ENCODE data around the gene SACM1L. TPM values are rescaled to one million over a fixed set of nuclear protein-coding genes. Genes with fewer than 3 reads are reported as not detected.
"Not testable (repeated sequence)": the region's sequence is repeated elsewhere in the genome, so short reads cannot be mapped to it uniquely, and the experiment has no call there.

SACM1L gene
- total RNA-seq, 6 experiments from 2014 or later = 43.9 to 51.3 (median 47.8) TPM

DNA sequence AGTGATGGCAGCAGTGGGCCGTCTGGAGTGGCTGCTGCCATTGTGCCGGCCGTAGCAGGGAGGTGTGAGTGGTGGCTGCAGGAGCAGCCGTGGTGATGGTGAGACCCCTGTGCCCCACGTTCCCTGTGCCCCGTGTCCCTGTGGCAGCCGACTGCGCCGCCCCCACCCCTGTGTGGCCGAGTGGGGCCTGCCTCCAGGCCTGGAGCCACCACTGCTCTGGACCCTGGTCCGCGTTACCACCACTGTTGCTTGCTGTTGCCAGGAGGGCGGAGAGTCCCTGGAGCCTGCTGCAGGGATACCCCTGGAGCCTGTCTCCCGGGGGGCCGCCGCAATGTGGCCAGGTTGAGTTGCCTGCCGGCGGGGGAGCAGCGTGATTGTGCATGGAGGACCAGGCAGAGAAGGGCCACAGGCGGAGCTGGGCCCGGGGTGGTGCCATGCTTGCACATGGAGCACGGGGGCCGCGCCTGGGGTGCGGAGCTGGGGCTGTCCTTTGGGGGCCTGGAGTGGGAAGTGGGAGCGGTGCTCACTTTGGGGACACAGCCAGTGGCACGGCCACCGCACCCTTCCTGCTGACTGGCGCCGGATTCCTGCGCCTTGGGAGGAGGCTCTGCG lies 57.1 kb downstream of the SACM1L start:
- no peak for DNase-seq
- Mint-ChIP-seq H3K36me3 (ENCODE audit: low read depth) (peaks cover 12% of the 10 kb centered on the region), H3K27ac (no peak overlapping the region), H3K4me1 (ENCODE audit: low read depth) (no peaks in the 10 kb centered on the region), H3K9me3 (no peaks in the 10 kb centered on the region), H3K27me3 (ENCODE audit: insufficient read depth) (no peaks in the 10 kb centered on the region), H3K4me3 (no peak overlapping the region)
- no peak for TF ChIP-seq CTCF (IDR thresholded peaks at IDR 0.05)

DNA sequence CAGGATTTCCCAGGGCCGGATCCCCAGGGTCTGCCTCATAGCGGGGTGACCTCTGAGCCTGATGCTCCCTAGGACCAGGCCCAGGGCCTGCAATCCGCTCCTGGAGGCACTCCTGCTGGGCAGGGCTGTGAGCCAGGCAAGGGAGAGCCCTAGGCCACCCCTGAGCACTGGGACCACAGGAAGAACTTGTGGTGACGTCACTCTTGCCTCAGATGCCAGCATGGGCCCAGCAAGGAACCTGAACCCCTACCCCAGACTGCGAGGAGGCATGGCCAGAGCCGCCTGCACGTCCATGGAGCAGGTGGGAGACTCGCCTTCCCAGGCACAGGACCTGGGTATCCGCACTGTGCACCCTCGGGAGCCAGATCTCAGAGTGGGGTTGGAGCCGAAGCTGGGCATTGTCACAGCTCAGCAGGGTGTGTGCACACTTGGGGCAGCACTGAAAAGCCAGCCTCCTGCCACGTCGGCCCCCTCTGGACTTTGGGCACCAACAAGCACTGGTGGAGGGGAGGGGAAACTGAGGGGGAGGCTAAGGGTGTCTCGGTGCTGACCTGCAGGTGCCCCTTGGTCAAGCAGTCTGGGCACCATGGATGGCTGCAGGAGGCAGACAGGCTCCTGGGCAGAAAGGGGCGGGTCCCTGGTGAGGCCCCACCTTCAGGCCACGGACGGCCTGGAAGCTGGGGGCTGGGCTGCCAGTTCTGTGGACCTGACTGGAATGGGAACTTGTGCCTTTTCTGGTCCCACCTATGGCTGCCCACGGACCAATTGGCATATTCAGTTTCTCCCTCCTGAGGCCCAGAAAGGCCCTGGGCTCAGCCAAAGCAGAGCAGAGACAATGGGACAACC lies 57.8 kb downstream of the SACM1L start:
- TF ChIP-seq CTCF (IDR thresholded peaks at IDR 0.05) = no peak
- Mint-ChIP-seq H3K27ac (no peak overlapping the region), H3K9me3 (no peaks in the 10 kb centered on the region)

DNA sequence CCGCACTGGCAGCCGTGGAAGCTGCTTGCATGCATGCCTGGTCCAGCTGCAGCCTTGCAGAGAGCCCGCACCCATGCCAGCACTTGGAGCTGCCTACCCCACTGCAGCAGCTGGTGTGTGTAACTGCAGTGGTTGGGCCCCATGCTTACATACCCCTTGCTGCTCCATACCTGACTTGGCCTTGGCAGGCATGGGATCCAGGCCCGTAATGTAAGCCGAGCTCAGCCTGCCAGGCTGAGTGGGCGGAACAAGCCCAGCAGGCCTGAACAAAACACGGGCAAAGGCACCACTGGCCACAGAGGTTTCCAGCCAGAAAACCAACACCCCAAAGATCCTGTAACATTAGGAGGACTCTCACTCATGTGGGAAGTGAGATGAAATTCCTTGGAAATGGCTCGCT lies 58.9 kb downstream of the SACM1L start:
- no peaks in the 10 kb centered on the region for H3K9me3 Mint-ChIP-seq
- no peak overlapping the region for H3K27ac Mint-ChIP-seq
- no peak overlapping the region for H3K4me3 Mint-ChIP-seq
- TF ChIP-seq CTCF (IDR thresholded peaks at IDR 0.05) = no peak
- DNase-seq = no peak
- no peaks in the 10 kb centered on the region for H3K27me3 Mint-ChIP-seq (ENCODE audit: insufficient read depth)
- H3K4me1 Mint-ChIP-seq (ENCODE audit: low read depth) = no peaks in the 10 kb centered on the region
- H3K36me3 Mint-ChIP-seq (ENCODE audit: low read depth) = peaks cover 16% of the 10 kb centered on the region

More for the DNA sequence above, 57.8 kb downstream of the SACM1L start:
- Mint-ChIP-seq H3K27me3 (ENCODE audit: insufficient read depth) (no peaks in the 10 kb centered on the region), H3K4me1 (ENCODE audit: low read depth) (no peaks in the 10 kb centered on the region), H3K4me3 (no peak overlapping the region), H3K36me3 (ENCODE audit: low read depth) (peaks cover 10% of the 10 kb centered on the region)
- DNase-seq = no peak

DNA sequence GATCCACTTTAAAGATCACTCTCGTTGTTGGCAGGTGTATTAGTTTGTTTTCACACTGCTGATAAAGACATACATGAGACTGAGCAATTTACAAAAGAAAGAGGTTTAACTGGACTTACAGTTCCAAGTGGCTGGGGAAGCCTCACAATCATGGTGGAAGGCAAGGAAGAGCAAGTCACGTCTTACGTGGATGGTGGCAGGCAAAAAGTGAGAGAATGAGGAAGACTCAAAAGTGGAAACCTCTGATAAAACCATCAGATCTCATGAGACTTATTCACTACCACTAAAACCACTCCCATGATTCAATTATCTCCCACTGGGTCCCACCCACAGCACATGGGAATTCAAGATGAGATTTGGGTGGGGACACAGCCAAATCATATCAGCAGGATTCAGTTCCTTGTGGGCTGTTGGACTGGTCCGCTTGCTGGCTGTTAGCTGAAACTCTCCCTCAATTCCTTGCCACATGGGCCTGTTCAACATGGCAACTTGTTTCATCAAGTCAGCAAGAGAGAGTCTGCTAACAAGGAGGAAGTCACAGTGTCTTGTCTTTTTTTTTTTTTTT lies 59.9 kb downstream of the SACM1L start:
- not testable (repeated sequence) for H3K9me3 Mint-ChIP-seq; H3K4me1 Mint-ChIP-seq (ENCODE audit: low read depth); H3K4me3 Mint-ChIP-seq; H3K27ac Mint-ChIP-seq; DNase-seq; H3K27me3 Mint-ChIP-seq (ENCODE audit: insufficient read depth)
- peaks cover 26% of the 10 kb centered on the region; the same call in 1 of the 2 replicates for H3K36me3 Mint-ChIP-seq (ENCODE audit: low read depth)

DNA sequence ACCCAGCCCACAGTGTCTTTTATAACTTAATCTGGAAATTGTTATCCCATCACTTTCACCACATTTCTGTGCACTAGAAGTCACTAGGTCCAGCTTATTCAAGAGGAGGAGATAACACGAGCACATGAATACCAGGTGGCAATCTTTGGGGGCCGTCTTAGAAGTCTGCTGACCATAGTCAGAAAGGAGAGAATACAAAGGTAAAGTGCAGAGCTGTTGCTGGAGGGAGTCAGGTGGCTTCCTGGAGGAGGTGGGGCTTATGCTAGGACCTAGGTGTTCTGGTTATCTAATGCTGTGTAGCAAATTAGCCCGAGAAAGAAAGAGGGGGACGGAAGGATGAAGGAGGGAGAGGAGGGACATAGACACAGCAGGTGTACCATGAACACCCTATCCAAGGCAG lies 60.7 kb downstream of the SACM1L start:
- DNase-seq = no peak
- peaks cover 30% of the 10 kb centered on the region; the same call in 1 of the 2 replicates for H3K36me3 Mint-ChIP-seq (ENCODE audit: low read depth)
- no peaks in the 10 kb centered on the region for H3K4me1 Mint-ChIP-seq (ENCODE audit: low read depth)
- H3K27me3 Mint-ChIP-seq (ENCODE audit: insufficient read depth) = no peaks in the 10 kb centered on the region
- no peak overlapping the region for H3K27ac Mint-ChIP-seq
- H3K4me3 Mint-ChIP-seq = no peak overlapping the region
- TF ChIP-seq CTCF (IDR thresholded peaks at IDR 0.05) = no peak
- no peaks in the 10 kb centered on the region for H3K9me3 Mint-ChIP-seq

All from HFFc6 (cell line).